Activated CD8-positive, alpha-beta T cell treated with anti-CD3 and anti-CD28 coated beads for 36 hours (primary cell): ENCODE measurements around the gene MAN1A1. TPM values are rescaled to one million over a fixed set of nuclear protein-coding genes. Genes with fewer than 3 reads are reported as not detected.

Source experiments
- ATAC-seq: fragments of 200-7000 bp; cut with Tn5 transposase; one replicate; pipeline ENCODE4 v1.10.0; 2021; ENCODE audit warnings: mild to moderate bottlenecking, moderate library complexity
- CTCF ChIA-PET: fragments of 350-600 bp; sonication (Branson Sonifier 250); formaldehyde crosslinking; loops from one replicate; lab custom pipeline; 2021; ENCODE audit warnings: antibody characterized with exemption; lab: Charles Lee
- POLR2A ChIA-PET: fragments of 350-600 bp; sonication (Branson Sonifier 250); formaldehyde crosslinking; loops from one replicate; lab custom pipeline; 2021; ENCODE audit warnings: antibody characterized with exemption; lab: Charles Lee
- DNase-seq: peaks from one replicate; pipeline ENCODE4 v3.0.0-alpha.2; 2020
- H3K27ac Mint-ChIP-seq: one replicate; pipeline ENCODE4 v1.8.0; 2021; ENCODE audit warnings: mild to moderate bottlenecking, mixed read lengths
- H3K27me3 Mint-ChIP-seq: one replicate; pipeline ENCODE4 v1.8.0; 2021; ENCODE audit warnings: mixed read lengths
- H3K36me3 Mint-ChIP-seq: one replicate; pipeline ENCODE4 v1.8.0; 2021; ENCODE audit warnings: low read depth, mixed read lengths
- H3K4me1 Mint-ChIP-seq: one replicate; pipeline ENCODE4 v1.8.0; 2021; ENCODE audit warnings: low read depth, mixed read lengths
- H3K4me3 Mint-ChIP-seq: one replicate; pipeline ENCODE4 v1.8.0; 2021; ENCODE audit warnings: mild to moderate bottlenecking, moderate library complexity, mixed read lengths
- H3K9me3 Mint-ChIP-seq: one replicate; pipeline ENCODE4 v1.8.0; 2021; ENCODE audit warnings: mixed read lengths
- intact Hi-C: fragments of 100-400 bp; cut with micrococcal nuclease; formaldehyde crosslinking; loops from one replicate; pipeline ENCODE4 v1.10.0; 2022
- total RNA-seq, 2 experiments: library from RNA; stranded (reverse); gene quantifications; one replicate each; pipeline ENCODE4 v1.2.3, GENCODE V29; 2021
- TF ChIP-seq, protein P1 (sequence below): fragments of 200-600 bp; IDR thresholded peaks from one replicate; pipeline ENCODE4 v1.8.0; 2022; ENCODE audit warnings: antibody characterized with exemption, mild to moderate bottlenecking

MAN1A1 gene
- total RNA-seq, 2 experiments from 2014 or later: 18.5 to 19.4 TPM

DNA sequence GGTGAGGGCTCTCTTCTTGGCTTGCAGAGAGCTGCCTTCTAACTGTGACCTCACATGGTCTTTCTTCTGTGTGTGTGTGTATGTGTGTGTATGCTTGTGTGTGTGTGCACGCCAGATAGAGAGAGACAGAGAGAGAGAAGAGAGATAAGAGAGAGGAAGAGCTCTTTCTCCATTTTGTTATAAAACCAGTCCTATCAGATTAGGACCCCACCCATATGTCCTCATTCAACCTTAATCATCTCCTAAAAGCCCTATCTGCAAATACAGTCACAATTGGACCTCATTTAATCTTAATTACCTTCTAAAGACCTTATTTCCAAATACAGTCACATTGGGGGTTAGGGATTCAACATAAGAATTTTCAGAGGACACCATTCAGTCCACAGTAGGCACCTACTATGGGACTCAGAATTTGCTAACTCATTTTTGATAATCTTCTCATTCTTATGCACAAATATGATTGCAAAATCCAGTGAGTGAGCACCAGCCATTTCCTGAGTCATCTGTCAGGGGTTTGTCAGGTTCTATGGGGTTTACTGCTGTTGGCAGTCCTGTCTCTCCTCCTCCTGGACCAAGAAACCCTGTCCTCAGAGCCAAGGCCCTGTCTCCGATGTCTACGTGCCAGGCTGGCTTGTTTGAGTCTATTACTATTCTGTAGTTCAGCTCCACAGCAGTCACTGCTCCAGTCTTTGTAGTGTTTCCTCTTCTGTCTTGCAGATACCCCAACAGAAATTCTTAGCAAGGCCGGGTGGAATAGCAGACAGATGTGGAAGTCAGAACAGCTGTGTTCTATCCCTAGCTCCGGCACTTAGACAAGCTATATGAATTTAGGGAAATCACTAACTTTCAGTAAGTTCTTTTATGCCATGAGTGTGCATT, 212.1 kb downstream of the MAN1A1 start:
- Mint-ChIP-seq H3K27ac (no peak overlapping the region), H3K4me1 (peaks cover 10% of the 10 kb centered on the region), H3K36me3 (no peaks in the 10 kb centered on the region), H3K9me3 (no peaks in the 10 kb centered on the region), H3K4me3 (no peak overlapping the region), H3K27me3 (peaks cover 2% of the 10 kb centered on the region)
- ATAC-seq: no peak
- ChIA-PET CTCF (interaction anchor here (0.6 to 2.1 kb wide), 5 partner anchors 8 to 1405 kb away, joined by 3 to 19 read pairs (median 4); no protein-coding TSS in a partner anchor), POLR2A (no interaction called here)
- no peak for DNase-seq
- TF ChIP-seq, protein P1, sequence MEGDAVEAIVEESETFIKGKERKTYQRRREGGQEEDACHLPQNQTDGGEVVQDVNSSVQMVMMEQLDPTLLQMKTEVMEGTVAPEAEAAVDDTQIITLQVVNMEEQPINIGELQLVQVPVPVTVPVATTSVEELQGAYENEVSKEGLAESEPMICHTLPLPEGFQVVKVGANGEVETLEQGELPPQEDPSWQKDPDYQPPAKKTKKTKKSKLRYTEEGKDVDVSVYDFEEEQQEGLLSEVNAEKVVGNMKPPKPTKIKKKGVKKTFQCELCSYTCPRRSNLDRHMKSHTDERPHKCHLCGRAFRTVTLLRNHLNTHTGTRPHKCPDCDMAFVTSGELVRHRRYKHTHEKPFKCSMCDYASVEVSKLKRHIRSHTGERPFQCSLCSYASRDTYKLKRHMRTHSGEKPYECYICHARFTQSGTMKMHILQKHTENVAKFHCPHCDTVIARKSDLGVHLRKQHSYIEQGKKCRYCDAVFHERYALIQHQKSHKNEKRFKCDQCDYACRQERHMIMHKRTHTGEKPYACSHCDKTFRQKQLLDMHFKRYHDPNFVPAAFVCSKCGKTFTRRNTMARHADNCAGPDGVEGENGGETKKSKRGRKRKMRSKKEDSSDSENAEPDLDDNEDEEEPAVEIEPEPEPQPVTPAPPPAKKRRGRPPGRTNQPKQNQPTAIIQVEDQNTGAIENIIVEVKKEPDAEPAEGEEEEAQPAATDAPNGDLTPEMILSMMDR: no peak
- intact Hi-C loops: no loop called here

- intact Hi-C loops: no loop called here
- no peak for ATAC-seq
These were observed 214.8 kb downstream of the MAN1A1 start for GRCh38 chr6:119134752-119135151.

GRCh38 chr6:119133400-119133799, 216.2 kb downstream of the MAN1A1 start:
- TF ChIP-seq, protein P1: no peak
- no peaks in the 10 kb centered on the region for H3K36me3 Mint-ChIP-seq
- H3K9me3 Mint-ChIP-seq: no peaks in the 10 kb centered on the region
- DNase-seq (no peak), ATAC-seq (no peak)
- H3K27ac Mint-ChIP-seq: no peak overlapping the region
- intact Hi-C loops: no loop called here
- ChIA-PET CTCF (interaction anchor here (1.1 to 1.8 kb wide), 2 partner anchors 17 to 210 kb away, joined by 3 to 4 read pairs; no protein-coding TSS in a partner anchor), POLR2A (no interaction called here)
- H3K4me3 Mint-ChIP-seq: no peak overlapping the region
- no peaks in the 10 kb centered on the region for H3K27me3 Mint-ChIP-seq
- H3K4me1 Mint-ChIP-seq: peaks cover 9% of the 10 kb centered on the region

More at GRCh38 chr6:119134752-119135151, 214.8 kb downstream of the MAN1A1 start:
- no peaks in the 10 kb centered on the region for H3K36me3 Mint-ChIP-seq
- no peaks in the 10 kb centered on the region for H3K9me3 Mint-ChIP-seq
- no peak overlapping the region for H3K27ac Mint-ChIP-seq
- TF ChIP-seq, protein P1: no peak
- ChIA-PET CTCF (no interaction called here), POLR2A (no interaction called here)
- H3K4me1 Mint-ChIP-seq: peaks cover 13% of the 10 kb centered on the region
- no peak overlapping the region for H3K4me3 Mint-ChIP-seq
- DNase-seq: no peak
- no peaks in the 10 kb centered on the region for H3K27me3 Mint-ChIP-seq

GRCh38 chr6:119132261-119132981, 217.1 kb downstream of the MAN1A1 start:
- H3K27me3 Mint-ChIP-seq: no peaks in the 10 kb centered on the region
- no peak for ATAC-seq
- TF ChIP-seq, protein P1: no peak
- H3K36me3 Mint-ChIP-seq: no peaks in the 10 kb centered on the region
- intact Hi-C loops: no loop called here
- H3K4me3 Mint-ChIP-seq: no peak overlapping the region
- no peak for DNase-seq
- H3K9me3 Mint-ChIP-seq: no peaks in the 10 kb centered on the region
- POLR2A ChIA-PET: interaction anchor here (0.9 kb wide), 1 partner anchor 218 kb away, joined by 3 read pairs; no protein-coding TSS in a partner anchor
- peaks cover 7% of the 10 kb centered on the region for H3K4me1 Mint-ChIP-seq
- CTCF ChIA-PET: interaction anchor here (0.8 to 1.9 kb wide), 5 partner anchors 14 to 211 kb away, joined by 3 to 7 read pairs (median 4); no protein-coding TSS in a partner anchor
- no peak overlapping the region for H3K27ac Mint-ChIP-seq
